Measurements from ENCODE around the gene MFGE8.

MFGE8 gene, protein sequence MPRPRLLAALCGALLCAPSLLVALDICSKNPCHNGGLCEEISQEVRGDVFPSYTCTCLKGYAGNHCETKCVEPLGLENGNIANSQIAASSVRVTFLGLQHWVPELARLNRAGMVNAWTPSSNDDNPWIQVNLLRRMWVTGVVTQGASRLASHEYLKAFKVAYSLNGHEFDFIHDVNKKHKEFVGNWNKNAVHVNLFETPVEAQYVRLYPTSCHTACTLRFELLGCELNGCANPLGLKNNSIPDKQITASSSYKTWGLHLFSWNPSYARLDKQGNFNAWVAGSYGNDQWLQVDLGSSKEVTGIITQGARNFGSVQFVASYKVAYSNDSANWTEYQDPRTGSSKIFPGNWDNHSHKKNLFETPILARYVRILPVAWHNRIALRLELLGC

DNA sequence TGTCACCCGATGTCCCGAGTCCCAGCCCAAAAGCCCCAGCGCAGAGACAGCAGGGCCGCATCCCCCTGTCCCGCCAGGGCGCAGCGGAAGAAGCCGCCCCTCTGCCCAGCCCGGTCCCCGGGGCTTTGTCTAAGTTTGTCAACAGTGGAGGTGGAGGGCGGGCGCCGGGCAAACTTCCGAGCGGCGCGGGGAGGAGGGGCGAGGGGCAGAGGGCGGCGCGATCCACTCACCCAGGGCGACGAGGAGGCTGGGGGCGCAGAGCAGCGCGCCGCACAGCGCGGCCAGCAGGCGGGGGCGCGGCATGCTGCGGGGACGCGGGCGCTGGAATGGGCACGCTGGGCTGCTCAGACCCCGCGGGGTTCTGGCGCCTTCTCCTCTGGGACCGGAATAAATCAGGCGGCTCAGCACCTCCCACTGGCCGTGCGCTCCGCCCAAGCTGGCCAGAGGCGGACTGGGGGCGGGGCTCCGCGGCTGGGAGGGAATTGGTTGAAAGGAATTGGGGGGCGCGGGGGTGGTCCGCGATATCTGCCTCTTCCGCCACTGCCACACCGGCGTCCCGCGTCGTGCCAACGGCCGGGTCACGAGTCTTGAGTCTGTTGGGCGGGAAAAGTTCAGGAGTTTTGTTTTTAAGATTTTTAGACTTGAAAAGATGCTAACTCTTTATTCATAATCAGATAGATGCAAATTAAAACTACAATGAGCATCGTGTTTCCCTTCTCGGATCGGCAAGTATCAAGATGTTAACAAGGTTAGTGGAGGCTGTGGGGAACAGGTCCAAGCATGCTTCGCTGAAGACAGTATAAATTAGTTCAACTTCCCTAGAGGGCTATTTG lies at the start of gene MFGE8:
TSS of gene MFGE8 (minus strand) at position 363 of the 833 bp plus-strand sequence. CDS start at position 303, 60 bp downstream.
- peak within 1 kb of the TSS; percentile 65 for H3K4me3 ChIP-seq (ENCODE audit: control insufficient read depth, low read depth, low read length)
- TF ChIP-seq, protein P1, sequence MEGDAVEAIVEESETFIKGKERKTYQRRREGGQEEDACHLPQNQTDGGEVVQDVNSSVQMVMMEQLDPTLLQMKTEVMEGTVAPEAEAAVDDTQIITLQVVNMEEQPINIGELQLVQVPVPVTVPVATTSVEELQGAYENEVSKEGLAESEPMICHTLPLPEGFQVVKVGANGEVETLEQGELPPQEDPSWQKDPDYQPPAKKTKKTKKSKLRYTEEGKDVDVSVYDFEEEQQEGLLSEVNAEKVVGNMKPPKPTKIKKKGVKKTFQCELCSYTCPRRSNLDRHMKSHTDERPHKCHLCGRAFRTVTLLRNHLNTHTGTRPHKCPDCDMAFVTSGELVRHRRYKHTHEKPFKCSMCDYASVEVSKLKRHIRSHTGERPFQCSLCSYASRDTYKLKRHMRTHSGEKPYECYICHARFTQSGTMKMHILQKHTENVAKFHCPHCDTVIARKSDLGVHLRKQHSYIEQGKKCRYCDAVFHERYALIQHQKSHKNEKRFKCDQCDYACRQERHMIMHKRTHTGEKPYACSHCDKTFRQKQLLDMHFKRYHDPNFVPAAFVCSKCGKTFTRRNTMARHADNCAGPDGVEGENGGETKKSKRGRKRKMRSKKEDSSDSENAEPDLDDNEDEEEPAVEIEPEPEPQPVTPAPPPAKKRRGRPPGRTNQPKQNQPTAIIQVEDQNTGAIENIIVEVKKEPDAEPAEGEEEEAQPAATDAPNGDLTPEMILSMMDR (IDR thresholded peaks at IDR 0.05; ENCODE audit: control insufficient read depth, insufficient read depth, low read depth, low read length, missing control alignments): no peak
- peak; percentile 25 for DNase-seq (ENCODE audit: low read depth)

DNA sequence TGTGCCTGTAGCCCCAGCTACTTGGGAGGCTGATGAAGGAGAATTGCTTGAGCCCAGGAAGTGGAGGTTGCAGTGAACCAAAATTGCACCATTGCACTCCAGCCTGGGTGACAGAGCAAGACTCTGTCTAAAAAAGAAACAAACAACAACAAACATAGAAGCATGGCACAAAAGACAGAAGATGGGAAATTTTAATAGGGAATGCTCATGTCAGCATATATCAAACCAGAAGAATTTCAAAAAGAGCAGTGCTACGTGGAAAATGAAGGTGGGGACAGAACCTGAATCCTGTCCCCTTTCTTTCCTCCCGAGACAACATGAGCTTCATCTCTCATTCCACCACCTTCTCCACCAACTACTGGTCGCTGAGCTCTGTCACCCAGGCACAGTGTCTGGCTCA lies 46.3 kb upstream of the MFGE8 start:
- DNase-seq (ENCODE audit: low read depth): no peak
- TF ChIP-seq, protein P1 (IDR thresholded peaks at IDR 0.05; ENCODE audit: control insufficient read depth, insufficient read depth, low read depth, low read length, missing control alignments): no peak
- H3K4me3 ChIP-seq (ENCODE audit: control insufficient read depth, low read depth, low read length): no peak overlapping the region

DNA sequence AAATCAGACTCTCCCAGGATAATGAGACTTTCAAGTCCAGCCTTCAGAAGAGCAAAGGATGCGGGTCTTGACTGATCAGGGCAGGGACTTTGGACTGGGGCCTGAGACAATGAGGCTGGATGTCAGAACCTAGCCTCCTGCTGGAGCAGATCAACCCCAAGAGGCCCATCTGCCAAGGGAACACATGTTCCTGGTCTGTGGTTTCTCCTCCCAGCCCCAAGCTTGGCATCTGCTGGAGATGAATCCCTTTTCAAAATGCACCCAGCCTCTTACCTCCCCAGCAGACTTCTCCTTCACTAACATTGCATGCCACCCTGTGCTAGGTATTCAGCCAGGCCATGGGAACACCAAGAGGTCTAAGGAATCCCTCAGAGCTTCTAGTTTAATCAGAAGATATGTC lies 43.7 kb upstream of the MFGE8 start:
- no peak overlapping the region for H3K4me3 ChIP-seq (ENCODE audit: control insufficient read depth, low read depth, low read length)
- no peak for DNase-seq (ENCODE audit: low read depth)
- TF ChIP-seq, protein P1 (IDR thresholded peaks at IDR 0.05; ENCODE audit: control insufficient read depth, insufficient read depth, low read depth, low read length, missing control alignments): no peak

DNA sequence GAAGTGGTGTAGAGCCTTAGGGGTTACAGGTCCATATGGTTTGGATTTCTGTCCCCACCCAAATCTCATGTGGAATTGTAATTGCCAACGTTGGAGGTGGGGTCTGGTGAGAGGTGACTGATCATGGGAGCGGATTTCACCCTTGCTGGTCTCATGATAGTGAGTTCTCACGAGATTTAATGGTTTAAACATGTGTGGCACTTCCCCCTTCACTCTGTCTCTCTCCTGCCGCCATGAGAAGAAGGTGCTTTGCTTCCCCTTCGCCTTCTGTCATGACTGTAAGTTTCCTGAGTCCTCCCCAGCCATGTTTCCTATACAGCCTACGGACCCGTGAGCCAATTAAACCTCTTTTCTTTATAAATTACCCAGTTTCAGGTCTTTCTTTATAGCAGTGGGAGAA lies 43.1 kb upstream of the MFGE8 start:
- DNase-seq (ENCODE audit: low read depth): no peak
- H3K4me3 ChIP-seq (ENCODE audit: control insufficient read depth, low read depth, low read length): no peak overlapping the region
- TF ChIP-seq, protein P1 (IDR thresholded peaks at IDR 0.05; ENCODE audit: control insufficient read depth, insufficient read depth, low read depth, low read length, missing control alignments): no peak

DNA sequence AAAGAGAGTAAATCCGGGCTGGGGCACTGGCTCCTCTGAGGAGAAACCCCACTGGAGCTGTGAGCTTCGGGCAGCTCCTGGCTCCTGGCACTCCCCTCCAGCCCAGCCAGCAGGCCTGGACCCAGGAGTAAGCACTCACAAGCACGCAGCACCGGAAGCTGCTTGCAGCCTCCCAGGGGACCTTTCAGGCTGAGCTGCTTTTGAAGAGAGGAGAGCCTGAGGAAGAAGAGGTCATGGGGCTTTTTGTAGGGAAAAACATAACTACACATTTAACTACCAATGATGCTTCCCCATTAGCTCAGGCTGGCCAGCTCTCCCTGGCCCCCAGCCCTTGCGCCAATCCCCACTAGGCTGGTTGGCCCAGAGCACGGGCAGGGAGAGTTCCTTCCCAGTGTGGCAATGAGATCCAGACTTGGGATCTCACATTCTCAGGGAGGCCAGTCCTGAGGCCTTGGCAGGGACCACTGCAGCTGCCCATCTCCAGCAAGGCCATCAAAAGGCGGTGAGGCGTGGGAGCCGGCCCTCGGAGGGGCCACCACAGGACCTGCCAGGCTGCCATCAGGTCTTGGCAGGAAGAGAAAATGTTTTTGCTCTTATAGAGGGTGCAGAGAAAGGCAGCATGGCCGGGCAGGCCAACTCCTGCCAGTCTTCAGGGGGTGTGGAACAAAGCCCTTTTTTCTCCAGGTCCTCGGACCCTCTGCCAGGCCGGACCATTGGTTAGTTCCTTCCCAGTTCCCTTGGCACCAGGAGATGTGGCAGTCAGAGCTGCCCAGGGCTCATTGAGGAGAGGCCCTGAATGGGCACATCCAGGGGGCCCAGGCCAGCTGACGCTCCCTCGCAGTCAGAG lies 41.5 kb upstream of the MFGE8 start:
- TF ChIP-seq, protein P1 (IDR thresholded peaks at IDR 0.05; ENCODE audit: control insufficient read depth, insufficient read depth, low read depth, low read length, missing control alignments): no peak
- H3K4me3 ChIP-seq (ENCODE audit: control insufficient read depth, low read depth, low read length): no peak overlapping the region
- no peak for DNase-seq (ENCODE audit: low read depth)

DNA sequence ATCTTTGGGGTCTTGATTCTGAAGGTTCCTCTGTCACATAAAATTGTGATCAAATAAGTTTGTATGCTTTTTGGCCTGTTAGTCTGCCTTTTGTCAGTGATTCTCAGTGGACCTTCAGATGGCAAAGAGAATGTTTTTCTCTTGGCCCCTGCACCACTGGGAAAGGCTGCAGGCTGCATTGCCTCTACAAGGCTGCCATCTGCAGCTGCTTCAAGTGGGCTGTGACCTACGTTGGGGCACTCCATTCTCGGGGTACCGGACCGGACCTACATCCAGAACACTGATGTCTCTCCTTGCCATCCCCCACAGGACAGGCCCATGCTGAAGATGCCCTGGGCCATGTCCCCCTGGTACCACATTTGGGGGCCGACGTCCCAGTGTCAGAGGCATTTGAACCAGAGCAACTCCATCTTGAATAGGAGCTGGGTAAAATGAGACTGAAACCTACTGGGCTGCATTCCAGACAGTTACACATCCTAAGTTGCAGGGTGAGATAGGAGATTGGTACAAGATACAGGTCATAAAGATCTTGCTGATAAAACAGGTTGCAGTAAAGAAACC lies 37.5 kb upstream of the MFGE8 start:
- no peak for DNase-seq (ENCODE audit: low read depth)
- H3K4me3 ChIP-seq (ENCODE audit: control insufficient read depth, low read depth, low read length): no peak overlapping the region
- TF ChIP-seq, protein P1 (IDR thresholded peaks at IDR 0.05; ENCODE audit: control insufficient read depth, insufficient read depth, low read depth, low read length, missing control alignments): no peak

Data from AG09309 (cell line).